Activated T-cell treated with anti-CD3 and anti-CD28 coated beads, Interleukin-2, amount 50 U/mL, for 72 hours (primary cell): ENCODE measurements around the gene ARPP21. TPM values are rescaled to one million over a fixed set of nuclear protein-coding genes. Genes with fewer than 3 reads are reported as not detected.
"Not testable (repeated sequence)": the region's sequence is repeated elsewhere in the genome, so short reads cannot be mapped to it uniquely, and the experiment has no call there.

Experiments used
- ATAC-seq, 2 donors: fragments of 150-1000 bp; cut with Tn5 transposase; replicated peaks in 1 of 2; 2 replicates each; pipeline ENCODE4 v1.10.0; 2021; ENCODE audit warnings: moderate library complexity in 2 of 2, mild to moderate bottlenecking in 1 of 2
- DNase-seq, 2 donors: peaks; one replicate each; pipeline ENCODE4 v3.0.0; 2021 to 2022; ENCODE audit warnings: mixed read lengths in 1 of 2
- H3K27ac Mint-ChIP-seq: one replicate; pipeline ENCODE4 v1.8.0; 2022; ENCODE audit warnings: mild to moderate bottlenecking, moderate library complexity, mixed read lengths
- H3K27me3 Mint-ChIP-seq: one replicate; pipeline ENCODE4 v1.8.0; 2022; ENCODE audit warnings: low read depth, mixed read lengths
- H3K36me3 Mint-ChIP-seq, 2 donors: one replicate each; pipeline ENCODE4 v1.8.0; 2022; ENCODE audit warnings: mixed read lengths in 2 of 2, mild to moderate bottlenecking in 1 of 2; ENCODE audit not compliant: insufficient read depth in 2 of 2
- H3K4me1 Mint-ChIP-seq: one replicate; pipeline ENCODE4 v1.8.0; 2022; ENCODE audit warnings: low read depth, mixed read lengths
- H3K4me3 Mint-ChIP-seq, 2 donors: one replicate each; pipeline ENCODE4 v1.8.0; 2022; ENCODE audit warnings: mild to moderate bottlenecking in 2 of 2, mixed read lengths in 2 of 2, moderate library complexity in 2 of 2
- H3K9me3 Mint-ChIP-seq, 2 donors: one replicate each; pipeline ENCODE4 v1.8.0; 2022; ENCODE audit warnings: mixed read lengths in 2 of 2
- total RNA-seq, 2 donors: library from RNA; stranded (reverse); gene quantifications; one replicate each; pipeline ENCODE4 v1.2.3, GENCODE V29; 2022

ARPP21 gene
- not detected for total RNA-seq

DNA sequence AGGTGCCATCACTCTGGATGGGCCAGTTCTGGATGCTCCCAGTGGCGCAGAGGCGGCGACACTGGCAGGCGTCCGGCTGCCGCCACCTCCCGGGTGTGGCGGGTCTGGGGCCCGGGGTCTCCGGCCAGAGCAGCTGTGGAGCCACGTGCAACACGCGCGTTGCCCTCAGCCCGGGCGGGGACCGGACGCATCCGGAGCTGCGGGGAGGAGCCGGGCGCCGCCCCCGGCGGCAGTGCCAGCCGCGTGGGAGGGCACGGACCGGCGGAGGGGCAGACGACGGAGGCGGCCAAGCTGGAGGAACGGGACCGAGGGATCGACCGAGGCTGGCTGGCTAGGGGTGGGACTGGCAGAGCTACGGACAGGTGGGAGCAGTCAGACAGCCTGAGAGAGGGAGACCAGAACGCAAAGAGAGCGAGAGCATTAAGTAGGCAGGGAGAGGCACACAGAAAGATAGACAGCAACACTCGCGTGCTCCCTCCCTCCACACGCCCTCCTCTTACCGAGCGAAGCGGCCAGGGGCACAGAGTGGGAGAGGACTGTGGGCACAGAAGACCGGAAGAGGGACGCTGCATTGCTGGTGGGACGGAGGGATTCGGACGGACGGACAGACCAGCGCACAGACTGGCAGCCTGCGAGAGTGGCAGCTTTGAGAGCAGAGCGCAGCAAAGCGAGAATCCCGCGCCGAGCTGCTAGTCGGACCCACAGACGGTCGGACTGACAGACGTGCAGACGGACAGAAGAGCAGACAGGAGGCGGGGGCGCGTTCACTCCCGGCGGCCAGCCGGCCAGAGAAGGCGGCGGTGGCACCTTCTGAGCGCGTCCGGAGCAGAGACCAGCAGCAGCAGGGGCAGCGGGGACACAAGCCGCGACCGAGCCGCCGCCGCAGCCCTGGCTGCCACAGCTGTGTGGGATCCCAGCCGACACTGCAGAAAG lies at the start of gene ARPP21:
Gene ARPP21 (plus strand): TSS at position 272 of the 933 bp plus-strand sequence. CDS start 42,227 bp downstream, outside the sequence.
- peak within 1 kb of the TSS; percentile 79 to 89 for H3K4me3 Mint-ChIP-seq
- peak; percentile 55 to 86 for ATAC-seq
- peaks cover 0 to 2% of the 10 kb centered on the region in 2 donors for H3K36me3 Mint-ChIP-seq

DNA sequence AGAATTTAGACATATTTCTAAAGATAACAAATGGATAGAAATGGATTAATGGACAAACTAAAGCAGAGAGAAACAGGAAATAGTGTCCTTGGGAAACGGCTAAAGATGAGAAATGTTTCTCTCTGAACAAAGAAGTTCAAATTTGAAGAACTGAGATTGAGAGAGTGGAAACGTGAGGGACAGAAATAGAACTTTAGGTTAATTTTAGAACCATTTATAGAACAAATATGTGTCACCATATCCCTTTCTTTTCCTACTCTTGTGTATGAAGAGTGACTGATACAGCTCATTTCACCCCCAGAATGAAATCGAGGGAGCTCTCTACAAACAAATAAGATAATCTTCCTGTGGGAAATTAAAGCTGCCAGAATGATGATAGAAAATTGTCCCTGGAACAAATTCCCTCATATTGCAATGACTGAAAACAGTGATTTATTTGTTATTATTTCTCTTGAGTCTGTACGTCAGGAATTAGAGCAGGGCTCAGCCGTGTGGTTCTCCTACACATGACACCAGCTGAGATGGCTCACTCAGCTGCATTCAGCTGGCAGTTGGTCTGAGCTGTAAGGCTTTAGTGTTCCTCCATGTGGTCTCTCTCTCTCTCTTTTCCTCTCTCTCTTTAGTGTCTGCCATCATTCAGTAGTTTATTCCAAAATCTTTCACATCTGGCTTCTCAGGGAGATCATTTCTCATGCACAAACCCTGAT lies 46.6 kb upstream of the ARPP21 start:
- Mint-ChIP-seq H3K36me3 (no peaks in the 10 kb centered on the region), H3K4me3 (no peak overlapping the region), H3K27ac (no peak overlapping the region), H3K27me3 (no peaks in the 10 kb centered on the region), H3K4me1 (no peaks in the 10 kb centered on the region), H3K9me3 (peaks cover under 1 to 4% of the 10 kb centered on the region in 2 donors)
- DNase-seq (no peak), ATAC-seq (no peak)

More for the DNA sequence above, at the start of gene ARPP21:
- DNase-seq, result peak; percentile 5 to 32
- peaks cover 8% of the 10 kb centered on the region for H3K4me1 Mint-ChIP-seq
- peaks cover 53% of the 10 kb centered on the region for H3K27me3 Mint-ChIP-seq
- H3K27ac Mint-ChIP-seq, result no peak within 1 kb of the TSS
- H3K9me3 Mint-ChIP-seq, result no peaks in the 10 kb centered on the region

DNA sequence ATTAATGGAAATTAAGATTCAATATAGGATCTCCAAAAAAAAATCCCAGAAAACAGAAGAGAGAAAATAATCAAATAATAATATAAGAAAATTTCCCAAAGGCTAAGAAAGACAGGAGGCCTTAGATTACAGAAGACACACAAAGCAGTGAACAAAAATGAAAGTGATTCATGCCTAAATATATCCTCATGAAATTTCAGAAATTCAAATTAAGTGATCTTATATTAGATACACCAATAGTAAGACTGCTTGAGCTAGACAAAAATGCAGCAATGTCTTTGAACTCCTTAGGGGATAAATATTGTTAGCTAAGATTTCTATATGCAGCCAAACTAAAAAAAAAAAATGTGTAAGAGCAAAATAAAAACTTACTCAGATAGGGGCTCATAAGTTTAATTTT lies 44.6 kb upstream of the ARPP21 start:
- Mint-ChIP-seq H3K36me3 (no peaks in the 10 kb centered on the region), H3K27me3 (no peaks in the 10 kb centered on the region), H3K27ac (no peak overlapping the region), H3K9me3 (peaks cover 2 to 3% of the 10 kb centered on the region in 2 donors), H3K4me3 (no peak overlapping the region), H3K4me1 (no peaks in the 10 kb centered on the region)
- DNase-seq (no peak), ATAC-seq (no peak)

DNA sequence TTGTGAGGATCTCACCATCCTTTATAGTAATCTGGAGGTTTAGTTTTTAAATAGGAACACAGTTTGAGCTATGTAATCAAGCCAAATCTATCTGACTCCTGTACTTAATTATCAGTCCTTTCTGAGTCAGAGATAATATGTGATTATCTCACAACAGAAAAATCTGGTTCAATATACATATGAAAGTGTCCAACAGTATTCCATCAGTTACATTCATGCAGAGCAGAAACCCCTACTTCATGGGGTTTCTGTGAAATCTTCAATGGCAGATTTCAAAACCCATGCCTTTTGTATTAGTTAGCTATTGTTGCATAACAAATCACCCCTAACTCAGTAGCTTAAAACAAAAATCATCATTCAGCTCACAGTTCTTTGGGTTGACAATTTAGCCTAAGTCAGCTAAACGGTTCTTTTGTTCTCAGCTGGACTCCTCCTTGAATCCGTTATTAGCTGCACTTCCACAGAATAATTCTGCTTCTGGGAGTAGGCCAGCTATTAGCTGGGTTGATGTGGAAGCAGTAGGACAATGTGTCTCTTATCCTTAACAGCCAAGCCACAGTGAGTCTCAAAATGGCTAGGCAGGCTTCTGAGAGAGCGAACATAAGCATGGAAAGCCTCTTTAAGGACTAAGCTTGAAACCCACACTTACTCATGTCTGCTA lies 42.9 kb upstream of the ARPP21 start:
- Mint-ChIP-seq H3K27ac (no peak overlapping the region), H3K36me3 (no peaks in the 10 kb centered on the region), H3K4me1 (no peaks in the 10 kb centered on the region), H3K9me3 (peaks cover 2 to 4% of the 10 kb centered on the region in 2 donors), H3K4me3 (no peak overlapping the region), H3K27me3 (no peaks in the 10 kb centered on the region)
- DNase-seq (no peak), ATAC-seq (no peak)

DNA sequence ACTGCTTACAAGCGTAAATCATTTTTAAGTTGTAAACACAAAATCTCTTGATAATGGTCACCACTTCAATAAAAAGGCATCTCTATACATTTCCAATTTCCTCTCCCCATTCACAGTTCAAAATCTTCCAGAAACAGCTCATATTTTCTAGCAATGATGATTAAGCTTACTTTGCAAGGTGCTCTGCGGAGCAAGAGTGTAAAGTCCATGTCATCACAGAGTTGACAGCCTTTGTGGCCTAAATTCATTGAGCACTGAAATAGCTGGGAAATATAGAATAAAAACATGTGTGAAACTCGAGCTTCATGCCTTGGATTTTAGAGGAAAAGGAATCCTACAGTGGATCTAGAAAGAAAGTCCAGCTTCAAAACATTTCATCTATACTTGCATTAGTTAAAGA lies 41.8 kb upstream of the ARPP21 start:
- H3K36me3 Mint-ChIP-seq, result no peaks in the 10 kb centered on the region
- peaks cover 2 to 6% of the 10 kb centered on the region in 2 donors for H3K9me3 Mint-ChIP-seq
- DNase-seq, result no peak
- H3K27me3 Mint-ChIP-seq, result no peaks in the 10 kb centered on the region
- no peak overlapping the region for H3K27ac Mint-ChIP-seq
- no peak overlapping the region for H3K4me3 Mint-ChIP-seq
- ATAC-seq, result no peak
- H3K4me1 Mint-ChIP-seq, result no peaks in the 10 kb centered on the region

DNA sequence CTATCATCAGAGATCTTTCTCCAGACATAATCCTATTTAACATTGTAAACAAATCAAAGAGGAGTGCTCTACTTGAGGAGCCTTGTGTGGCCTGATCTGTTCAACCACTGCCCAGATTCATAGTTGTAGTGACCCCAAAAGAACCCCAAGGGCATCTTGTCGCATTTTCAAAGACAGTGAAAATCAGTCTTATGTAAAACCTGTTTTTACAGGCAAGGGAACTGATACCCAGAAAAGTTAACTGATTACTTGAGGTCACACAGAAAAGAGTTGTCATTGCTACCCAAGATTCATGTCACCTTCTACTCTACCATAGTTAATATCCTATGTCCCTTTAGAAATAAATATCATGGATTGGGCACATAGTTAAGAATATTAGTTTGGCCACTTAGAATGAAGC lies 40.5 kb upstream of the ARPP21 start:
- Mint-ChIP-seq H3K9me3 (peaks cover 2 to 4% of the 10 kb centered on the region in 2 donors), H3K27me3 (no peaks in the 10 kb centered on the region), H3K4me3 (no peak overlapping the region), H3K36me3 (no peaks in the 10 kb centered on the region), H3K4me1 (no peaks in the 10 kb centered on the region), H3K27ac (no peak overlapping the region)
- no peak for DNase-seq
- ATAC-seq, result no peak

DNA sequence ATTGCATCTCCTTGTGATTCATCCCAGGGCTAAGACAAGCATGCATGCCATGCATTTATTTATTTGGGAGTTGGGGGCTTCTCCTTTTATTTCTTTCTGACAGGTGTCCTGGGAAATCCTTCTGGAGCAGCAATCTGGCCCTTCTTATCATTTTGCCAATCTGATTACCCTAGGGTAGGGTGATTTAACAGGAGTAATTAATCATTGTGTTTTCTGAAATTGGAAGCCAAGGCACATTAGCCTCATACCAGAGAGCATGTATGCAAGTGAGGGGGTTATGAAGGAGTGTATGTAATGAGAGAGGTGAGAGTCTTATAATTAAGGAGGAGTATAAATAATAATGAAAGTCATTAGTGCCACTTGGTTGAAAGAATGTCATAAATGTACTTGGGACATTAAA lies 37.4 kb upstream of the ARPP21 start:
- Mint-ChIP-seq H3K9me3 (peaks cover 4 to 6% of the 10 kb centered on the region in 2 donors), H3K4me1 (no peaks in the 10 kb centered on the region), H3K27ac (no peak overlapping the region), H3K27me3 (no peaks in the 10 kb centered on the region), H3K36me3 (no peaks in the 10 kb centered on the region), H3K4me3 (no peak overlapping the region)
- no peak for DNase-seq
- ATAC-seq, result no peak

DNA sequence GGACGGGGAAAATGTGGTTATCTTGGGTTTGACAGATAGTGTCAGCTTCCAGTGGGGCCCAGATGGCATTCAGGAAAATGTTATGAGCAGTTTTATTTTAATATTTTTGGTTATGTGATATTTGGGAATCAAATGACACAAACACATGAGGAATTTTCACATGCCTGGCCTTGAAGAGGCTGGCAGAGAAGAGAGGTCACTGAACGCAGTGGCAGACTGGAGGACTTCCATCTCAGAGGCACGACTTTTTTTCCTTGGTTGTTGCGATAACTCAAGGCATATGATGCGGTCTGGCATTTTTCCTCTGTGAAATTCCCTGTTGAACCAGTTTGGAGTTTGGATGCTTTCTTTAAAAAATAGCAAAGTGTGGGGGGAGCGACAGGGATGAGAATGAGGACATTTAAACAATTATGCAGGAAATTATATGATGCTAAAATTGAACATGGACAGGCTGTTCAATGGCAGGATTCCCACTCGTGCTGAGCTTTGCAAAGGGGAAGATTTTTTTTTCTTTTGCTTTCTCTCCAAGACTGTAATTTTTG lies 36.9 kb upstream of the ARPP21 start:
- no peaks in the 10 kb centered on the region for H3K4me1 Mint-ChIP-seq
- H3K9me3 Mint-ChIP-seq, result peaks cover 4 to 6% of the 10 kb centered on the region in 2 donors
- DNase-seq (no peak), ATAC-seq (no peak)
- H3K27me3 Mint-ChIP-seq, result no peaks in the 10 kb centered on the region
- H3K36me3 Mint-ChIP-seq, result no peaks in the 10 kb centered on the region
- H3K4me3 Mint-ChIP-seq, result no peak overlapping the region
- H3K27ac Mint-ChIP-seq, result no peak overlapping the region

DNA sequence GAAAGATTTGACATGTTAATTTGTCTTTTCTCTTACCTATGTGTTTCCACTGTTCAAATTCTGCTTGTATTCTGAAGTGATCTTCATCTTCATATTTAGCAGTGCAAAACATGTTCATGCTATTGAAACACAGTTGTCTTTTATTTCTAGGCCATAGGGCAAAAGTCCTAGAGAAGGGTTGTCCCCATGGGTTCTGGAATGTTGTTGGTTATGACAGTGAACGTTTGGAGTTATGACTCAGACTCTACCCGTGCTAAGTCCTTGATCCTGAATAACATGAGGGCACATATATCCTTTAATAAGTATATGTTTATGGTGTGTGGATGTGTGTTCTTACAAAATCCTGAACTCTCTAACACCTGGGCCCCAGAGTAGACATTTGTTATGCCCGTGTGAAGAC lies 23.0 kb upstream of the ARPP21 start:
- H3K4me1 Mint-ChIP-seq, result no peaks in the 10 kb centered on the region
- DNase-seq (no peak), ATAC-seq (no peak)
- no peaks in the 10 kb centered on the region for H3K36me3 Mint-ChIP-seq
- peaks cover 3% of the 10 kb centered on the region in 2 donors for H3K9me3 Mint-ChIP-seq
- no peak overlapping the region for H3K27ac Mint-ChIP-seq
- no peaks in the 10 kb centered on the region for H3K27me3 Mint-ChIP-seq
- no peak overlapping the region for H3K4me3 Mint-ChIP-seq

DNA sequence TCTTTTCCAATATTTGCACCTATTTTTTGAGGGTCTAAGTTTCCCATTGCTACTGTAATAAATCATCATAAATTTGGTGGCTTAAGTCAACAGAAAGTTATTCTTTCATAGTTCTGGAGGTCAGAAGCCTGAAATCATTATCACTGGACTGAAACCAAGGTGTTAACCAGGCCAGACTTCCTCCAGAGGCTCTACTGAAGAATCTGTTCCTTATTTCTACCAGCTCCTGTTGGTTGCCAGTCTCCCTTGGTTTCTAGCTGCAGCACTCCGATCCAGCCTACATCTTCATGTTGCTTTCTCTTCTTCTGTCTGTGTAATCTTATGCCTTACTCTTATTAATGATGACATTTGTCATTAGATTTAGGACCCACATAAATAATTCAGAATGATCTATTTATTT lies 22.0 kb upstream of the ARPP21 start:
- ATAC-seq, result no peak
- Mint-ChIP-seq H3K27me3 (peaks cover 3% of the 10 kb centered on the region), H3K9me3 (peaks cover 3% of the 10 kb centered on the region in 2 donors), H3K36me3 (no peaks in the 10 kb centered on the region), H3K4me1 (no peaks in the 10 kb centered on the region), H3K27ac (no peak overlapping the region), H3K4me3 (no peak overlapping the region)
- no peak for DNase-seq

DNA sequence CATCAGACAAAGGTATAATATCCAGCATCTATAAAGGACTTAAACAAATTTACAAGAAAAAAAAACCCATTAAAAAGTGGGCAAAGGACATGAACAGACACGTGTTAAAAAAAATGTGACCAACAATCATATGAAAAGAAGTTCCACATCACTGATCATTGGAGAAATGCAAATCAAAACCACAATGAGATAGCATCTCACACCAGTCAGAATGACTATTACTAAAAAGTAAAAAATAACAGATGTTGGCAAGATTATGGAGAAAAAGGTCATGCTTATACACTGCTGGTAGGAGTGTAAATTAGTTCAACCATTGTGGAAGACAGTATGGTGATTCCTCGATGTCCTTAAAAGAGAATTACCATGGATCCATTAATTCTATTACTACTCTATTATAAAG lies 19.1 kb upstream of the ARPP21 start:
- H3K4me3 Mint-ChIP-seq, H3K27ac Mint-ChIP-seq, DNase-seq, H3K27me3 Mint-ChIP-seq, H3K4me1 Mint-ChIP-seq, H3K36me3 Mint-ChIP-seq, H3K9me3 Mint-ChIP-seq, ATAC-seq: not testable (repeated sequence)

DNA sequence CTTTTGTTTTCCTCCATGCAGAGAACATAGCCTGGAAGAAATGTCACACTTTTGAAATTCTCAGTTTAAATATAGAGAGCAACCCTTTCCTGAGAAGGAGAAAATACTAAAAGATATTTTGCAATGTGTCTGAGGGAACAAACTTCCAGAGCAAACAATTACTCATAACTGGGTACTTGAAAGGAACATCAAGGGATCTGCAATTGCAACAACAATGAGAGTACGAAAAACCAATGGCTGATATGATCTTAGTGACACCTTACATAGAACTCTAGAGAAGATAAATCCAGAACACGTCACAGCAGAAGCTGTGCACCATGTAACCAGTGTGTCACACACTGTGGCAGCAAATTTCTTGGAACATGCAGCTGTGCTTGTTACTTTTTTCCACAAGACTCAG lies 14.6 kb upstream of the ARPP21 start:
- DNase-seq (no peak), ATAC-seq (peak in 1 of 2 donors; percentile 61)
- Mint-ChIP-seq H3K4me3 (no peak overlapping the region), H3K36me3 (no peaks in the 10 kb centered on the region), H3K9me3 (peaks cover 0 to 2% of the 10 kb centered on the region in 2 donors), H3K4me1 (no peaks in the 10 kb centered on the region), H3K27me3 (peaks cover 6% of the 10 kb centered on the region), H3K27ac (no peak overlapping the region)
